GM13976 (cell line): ENCODE measurements around the gene MAP2K5.

Experiments
- DNase-seq: peaks from one replicate; pipeline ENCODE4 v3.0.0; 2012; ENCODE audit warnings: low spot score
- CTCF ChIP-seq: IDR thresholded peaks from 2 replicates; pipeline ENCODE4 v1.5.1; 2012; ENCODE audit warnings: borderline replicate concordance, mild to moderate bottlenecking; ENCODE audit not compliant: insufficient read depth; ENCODE audit errors: extremely low read depth, missing control alignments, control extremely low read depth
- in situ Hi-C: fragments of 300-500 bp; cut with MboI; formaldehyde crosslinking; loops from one replicate; pipeline ENCODE4 v1.12.0; 2022; ENCODE audit warnings: low sequenced_read_pairs, mixed read lengths, inconsistent platforms; ENCODE audit not compliant: unreplicated experiment

MAP2K5 gene

GRCh38 chr15:67785431-67785830 lies 242.9 kb downstream of the MAP2K5 start:
- in situ Hi-C loops: no loop called here
- TF ChIP-seq CTCF: no peak
- DNase-seq: no peak

- no peak for DNase-seq
- no peak for TF ChIP-seq CTCF
- in situ Hi-C loops: no loop called here
Observed at GRCh38 chr15:67786646-67787045, 244.1 kb downstream of the MAP2K5 start.

GRCh38 chr15:67788986-67789385 lies 246.5 kb downstream of the MAP2K5 start:
- no peak for DNase-seq
- TF ChIP-seq CTCF: no peak
- in situ Hi-C loops: no loop called here

- DNase-seq: no peak
- TF ChIP-seq CTCF: no peak
- in situ Hi-C loops: no loop called here
Observed at GRCh38 chr15:67790610-67791319, 248.3 kb downstream of the MAP2K5 start.

- TF ChIP-seq CTCF: no peak
- DNase-seq: no peak
- in situ Hi-C loops: no loop called here
Observed at GRCh38 chr15:67792250-67792942, 249.9 kb downstream of the MAP2K5 start.

- no peak for TF ChIP-seq CTCF
- no peak for DNase-seq
- in situ Hi-C loops: no loop called here
Observed at GRCh38 chr15:67794832-67795574, 252.5 kb downstream of the MAP2K5 start.
